HEK293 (cell line): ENCODE results near the gene PPP2R2D.

Experiments
- CTCF ChIA-PET: fragments of 350-600 bp; formaldehyde crosslinking; extraction: SDS; loops from one replicate; lab custom pipeline; 2021; ENCODE audit warnings: antibody characterized with exemption; lab: Yijun Ruan, JAX
- POLR2A ChIA-PET: fragments of 300-600 bp; formaldehyde crosslinking; extraction: SDS; loops from one replicate; lab custom pipeline; 2020; ENCODE audit warnings: antibody characterized with exemption, inconsistent platforms; lab: Yijun Ruan, JAX
- H3K27ac ChIP-seq: fragments of 200-500 bp; sonication (Bioruptor generic); 2 replicates; pipeline ENCODE4 v1.5.1; 2014; ENCODE audit warnings: low read depth, low read length, control low read depth, inconsistent platforms; ENCODE audit errors: extremely low read depth
- H3K36me3 ChIP-seq, 2 experiments: fragments of 200-500 bp in 1 of 2; sonication (Bioruptor generic) in 1 of 2; 1 replicate in 1 of 2; 2 replicates in 1 of 2; pipeline ENCODE4 v1.5.1; 2014 to 2017; ENCODE audit warnings: inconsistent platforms in 2 of 2, low read length in 2 of 2; ENCODE audit not compliant: control insufficient read depth in 2 of 2, insufficient read depth in 1 of 2
- H3K4me1 ChIP-seq: fragments of 200-500 bp; sonication (Bioruptor generic); 2 replicates; pipeline ENCODE4 v1.5.1; 2014; ENCODE audit warnings: mild to moderate bottlenecking, low read length, inconsistent platforms; ENCODE audit not compliant: control insufficient read depth, insufficient read depth
- H3K4me3 ChIP-seq: 2 replicates; pipeline ENCODE4 v1.5.1; 2011; ENCODE audit warnings: low read depth, mild to moderate bottlenecking, control low read depth, low read length, moderate library complexity
- H3K9me3 ChIP-seq: fragments of 200-500 bp; sonication (Bioruptor generic); 2 replicates; pipeline ENCODE4 v1.5.1; 2014; ENCODE audit warnings: low read depth, low read length, inconsistent platforms; ENCODE audit not compliant: control insufficient read depth, insufficient read depth
- BCL6B ChIP-seq: fragments of 450-650 bp; formaldehyde crosslinking; IDR thresholded peaks from 2 replicates; pipeline ENCODE4 v1.5.1; 2017; ENCODE audit warnings: missing biosample characterization, missing genetic modification characterization
- EGR2 ChIP-seq: fragments of 450-650 bp; formaldehyde crosslinking; IDR thresholded peaks from 2 replicates; pipeline ENCODE4 v1.5.1; 2016; ENCODE audit warnings: low read depth, missing biosample characterization, missing genetic modification characterization
- ELK4 ChIP-seq: IDR thresholded peaks from 2 replicates; pipeline ENCODE4 v1.6.1; 2011; ENCODE audit warnings: mild to moderate bottlenecking, low read depth, low read length, borderline replicate concordance
- MYNN ChIP-seq: fragments of 450-650 bp; formaldehyde crosslinking; IDR thresholded peaks from 2 replicates; pipeline ENCODE4 v1.5.1; 2016; ENCODE audit warnings: missing biosample characterization, missing genetic modification characterization, borderline replicate concordance
- MZF1 ChIP-seq: fragments of 450-650 bp; formaldehyde crosslinking; IDR thresholded peaks from 2 replicates; pipeline ENCODE4 v1.5.1; 2017; ENCODE audit warnings: missing biosample characterization, missing genetic modification characterization, borderline replicate concordance
- PRDM4 ChIP-seq: fragments of 450-650 bp; formaldehyde crosslinking; IDR thresholded peaks from 2 replicates; pipeline ENCODE4 v1.5.1; 2017; ENCODE audit warnings: missing biosample characterization, missing genetic modification characterization
- SCRT2 ChIP-seq: fragments of 450-650 bp; formaldehyde crosslinking; IDR thresholded peaks from 2 replicates; pipeline ENCODE4 v1.5.1; 2016; ENCODE audit warnings: missing biosample characterization, missing genetic modification characterization
- TRIM28 ChIP-seq: IDR thresholded peaks from 2 replicates; pipeline ENCODE4 v1.6.1; 2011; ENCODE audit warnings: low read length, control low read depth, borderline replicate concordance
- ZBTB6 ChIP-seq: fragments of 450-650 bp; formaldehyde crosslinking; IDR thresholded peaks from 2 replicates; pipeline ENCODE4 v1.5.1; 2017; ENCODE audit warnings: missing biosample characterization, missing genetic modification characterization
- ZFP41 ChIP-seq: fragments of 450-650 bp; formaldehyde crosslinking; IDR thresholded peaks from 2 replicates; pipeline ENCODE4 v1.5.1; 2016; ENCODE audit warnings: missing biosample characterization, missing genetic modification characterization, borderline replicate concordance
- ZNF132 ChIP-seq: fragments of 450-650 bp; formaldehyde crosslinking; IDR thresholded peaks from 2 replicates; pipeline ENCODE4 v1.5.1; 2017; ENCODE audit warnings: missing biosample characterization, missing genetic modification characterization, borderline replicate concordance
- ZNF146 ChIP-seq: fragments of 450-650 bp; formaldehyde crosslinking; IDR thresholded peaks from 2 replicates; pipeline ENCODE4 v1.5.1; 2016; ENCODE audit warnings: missing biosample characterization, missing genetic modification characterization
- ZNF169 ChIP-seq: fragments of 450-650 bp; formaldehyde crosslinking; IDR thresholded peaks from 2 replicates; pipeline ENCODE4 v1.5.1; 2016; ENCODE audit warnings: missing biosample characterization, missing genetic modification characterization
- ZNF202 ChIP-seq: fragments of 450-650 bp; formaldehyde crosslinking; IDR thresholded peaks from 2 replicates; pipeline ENCODE4 v1.5.1; 2016; ENCODE audit warnings: missing biosample characterization, missing genetic modification characterization, borderline replicate concordance
- ZNF214 ChIP-seq: fragments of 450-650 bp; formaldehyde crosslinking; IDR thresholded peaks from 2 replicates; pipeline ENCODE4 v1.5.1; 2017; ENCODE audit warnings: missing biosample characterization, mild to moderate bottlenecking, missing genetic modification characterization, borderline replicate concordance
- ZNF248 ChIP-seq: fragments of 450-650 bp; formaldehyde crosslinking; IDR thresholded peaks from 2 replicates; pipeline ENCODE4 v1.5.1; 2017; ENCODE audit warnings: missing biosample characterization, missing genetic modification characterization
- ZNF324 ChIP-seq: fragments of 450-650 bp; formaldehyde crosslinking; IDR thresholded peaks from 2 replicates; pipeline ENCODE4 v1.5.1; 2016; ENCODE audit warnings: missing biosample characterization, missing genetic modification characterization
- ZNF366 ChIP-seq: fragments of 450-650 bp; formaldehyde crosslinking; conservative IDR thresholded peaks from 2 replicates; pipeline ENCODE4 v1.5.1; 2016; ENCODE audit warnings: missing biosample characterization, missing genetic modification characterization
- ZNF391 ChIP-seq: fragments of 450-650 bp; formaldehyde crosslinking; IDR thresholded peaks from 2 replicates; pipeline ENCODE4 v1.5.1; 2016; ENCODE audit warnings: low read depth, missing biosample characterization, missing genetic modification characterization, borderline replicate concordance
- ZNF423 ChIP-seq: fragments of 450-650 bp; formaldehyde crosslinking; IDR thresholded peaks from 2 replicates; pipeline ENCODE4 v1.5.1; 2016; ENCODE audit warnings: missing biosample characterization, missing genetic modification characterization
- ZNF76 ChIP-seq: fragments of 450-650 bp; formaldehyde crosslinking; IDR thresholded peaks from 2 replicates; pipeline ENCODE4; 2016; ENCODE audit warnings: low read depth, missing biosample characterization, missing genetic modification characterization, borderline replicate concordance
- ZSCAN18 ChIP-seq: fragments of 450-650 bp; formaldehyde crosslinking; IDR thresholded peaks from 2 replicates; pipeline ENCODE4 v1.5.1; 2016; ENCODE audit warnings: missing biosample characterization, missing genetic modification characterization

The PPP2R2D gene

GRCh38 chr10:131930150-131930549, 29.3 kb downstream of the PPP2R2D start:
- H3K4me1 ChIP-seq, result 0 out of 2 replicates have a peak, but pooled peaks cover 2% of the 10 kb centered on the region
- peaks cover 0 to 11% of the 10 kb centered on the region in 2 experiments; a peak in 1 of 3 replicates for H3K36me3 ChIP-seq
- peaks cover 2% of the 10 kb centered on the region; the same call in 1 of the 2 replicates for H3K9me3 ChIP-seq
- no peak overlapping the region for H3K4me3 ChIP-seq
- TF ChIP-seq ZBTB6 (tag by site-specific recombination) (no peak), TRIM28 (no peak), SCRT2 (tag by site-specific recombination) (peak; percentile 32; the same call in 1 of the 2 replicates)
- no peak overlapping the region for H3K27ac ChIP-seq
- ChIA-PET CTCF (no interaction called here), POLR2A (no interaction called here)

- 0 out of 2 replicates have a peak, but pooled peaks cover 2% of the 10 kb centered on the region for H3K4me1 ChIP-seq
- no peak overlapping the region for H3K27ac ChIP-seq
- H3K9me3 ChIP-seq, result peaks cover under 1% of the 10 kb centered on the region; the same call in 1 of the 2 replicates
- no peak for TF ChIP-seq SCRT2 (tag by site-specific recombination)
- TF ChIP-seq ELK4, result no peak
- no peak for TF ChIP-seq BCL6B (tag by site-specific recombination)
- no peak for TF ChIP-seq ZSCAN18
- TF ChIP-seq ZNF366, result no peak
- no peak for TF ChIP-seq ZNF423
- no peak for TF ChIP-seq EGR2 (tag by site-specific recombination)
- no peak for TF ChIP-seq MYNN
- CTCF ChIA-PET, result no interaction called here
- POLR2A ChIA-PET, result no interaction called here
- peaks cover 0 to 16% of the 10 kb centered on the region in 2 experiments; a peak in 2 of 3 replicates for H3K36me3 ChIP-seq
- H3K4me3 ChIP-seq, result no peak overlapping the region
Observed at GRCh38 chr10:131930586-131931330, 29.9 kb downstream of the PPP2R2D start.

- CTCF ChIA-PET, result interaction anchor here (1.3 kb wide), 1 partner anchor 11 kb away, joined by 4 read pairs; no protein-coding TSS in a partner anchor
- Histone ChIP-seq H3K36me3 (peaks cover 4 to 27% of the 10 kb centered on the region in 2 experiments; a peak in 2 of 3 replicates), H3K4me3 (no peak overlapping the region), H3K27ac (no peak overlapping the region), H3K9me3 (no peaks in the 10 kb centered on the region), H3K4me1 (0 out of 2 replicates have a peak, but pooled peaks cover 2% of the 10 kb centered on the region)
- TF ChIP-seq ZNF76 (tag by site-specific recombination) (no peak), ZFP41 (tag by site-specific recombination) (no peak), MZF1 (tag by site-specific recombination) (no peak), ZNF391 (no peak), ZNF169 (tag by site-specific recombination) (no peak), ZNF202 (tag by site-specific recombination) (no peak), ZNF248 (tag by site-specific recombination) (no peak), ZNF214 (no peak), ZNF146 (tag by site-specific recombination) (no peak), ZNF132 (tag by site-specific recombination) (no peak), PRDM4 (tag by site-specific recombination) (no peak), ZNF324 (tag by site-specific recombination) (no peak)
- POLR2A ChIA-PET, result no interaction called here
Observed at GRCh38 chr10:131931981-131932380, 31.2 kb downstream of the PPP2R2D start.
